B cell (primary cell): ENCODE results near the gene CFAP65. TPM values are rescaled to one million over a fixed set of nuclear protein-coding genes. Genes with fewer than 3 reads are reported as not detected.

Experiments
- ATAC-seq: fragments of 200-7000 bp; cut with Tn5 transposase; one replicate; pipeline ENCODE4 v1.10.0; 2021; ENCODE audit warnings: low read depth, mild to moderate bottlenecking, moderate number of reproducible peaks, moderate library complexity
- CTCF ChIA-PET: fragments of 350-600 bp; sonication (Branson Sonifier 250); formaldehyde crosslinking; loops from one replicate; lab custom pipeline; 2021; ENCODE audit warnings: antibody characterized with exemption, inconsistent platforms; lab: Charles Lee
- POLR2A ChIA-PET: fragments of 350-600 bp; sonication (Branson Sonifier 250); formaldehyde crosslinking; loops from one replicate; lab custom pipeline; 2021; ENCODE audit warnings: antibody characterized with exemption; lab: Charles Lee
- DNase-seq: peaks from one replicate; pipeline ENCODE4 v3.0.0; 2013
- H2AFZ ChIP-seq: 2 replicates; pipeline ENCODE4 v1.6.1; 2012; ENCODE audit warnings: mild to moderate bottlenecking, low read depth, low read length; ENCODE audit not compliant: insufficient read depth, poor library complexity, severe bottlenecking
- H3K27ac ChIP-seq, 2 donors: 1 replicate in 1 of 2; 2 replicates in 1 of 2; pipeline ENCODE4 v1.5.1; 2012 to 2013; ENCODE audit warnings: low read length in 2 of 2, mild to moderate bottlenecking in 2 of 2, moderate library complexity in 1 of 2
- H3K27me3 ChIP-seq, 4 experiments: fragments of 200-600 bp in 1 of 4; sonication (generic) in 1 of 4; replicated peaks in 1 of 4; 1 replicate in 2 of 4; 2 replicates in 2 of 4; pipeline versions ENCODE4 v1.6.1 to v1.7.0; 2013 to 2016; ENCODE audit warnings: low read length in 3 of 4, mild to moderate bottlenecking in 2 of 4, mixed read lengths in 1 of 4, moderate library complexity in 1 of 4; ENCODE audit not compliant: insufficient read depth in 4 of 4, control insufficient read depth in 3 of 4; ENCODE audit errors: control extremely low read depth in 1 of 4
- H3K36me3 ChIP-seq, 2 experiments: replicated peaks in 1 of 2; 1 replicate in 1 of 2; 2 replicates in 1 of 2; pipeline versions ENCODE4 v1.6.1 to v1.7.1; 2013; ENCODE audit warnings: low read length in 1 of 2; ENCODE audit not compliant: insufficient read depth in 2 of 2, control insufficient read depth in 1 of 2; ENCODE audit errors: control extremely low read depth in 1 of 2, extremely low read depth in 1 of 2
- H3K4me1 ChIP-seq, 2 donors: fragments of 200-600 bp in 1 of 2; sonication (generic) in 1 of 2; 1 replicate in 1 of 2; 2 replicates in 1 of 2; pipeline versions ENCODE4 v1.5.1 to v1.6.1; 2013 to 2017; ENCODE audit warnings: low read length in 2 of 2; ENCODE audit not compliant: control insufficient read depth in 2 of 2, insufficient read depth in 2 of 2
- H3K4me2 ChIP-seq: replicated peaks from 2 replicates; pipeline ENCODE3; 2012; ENCODE audit warnings: mild to moderate bottlenecking, low read depth, low read length; ENCODE audit not compliant: poor library complexity, severe bottlenecking
- H3K4me3 ChIP-seq, 5 experiments: fragments of 200-600 bp in 1 of 5; sonication (generic) in 1 of 5; 1 replicate in 3 of 5; 2 replicates in 2 of 5; pipeline versions ENCODE4 v1.5.1 to v1.7.0; 2011 to 2016; ENCODE audit warnings: low read length in 4 of 5, mild to moderate bottlenecking in 4 of 5, low read depth in 2 of 5, control low read depth in 1 of 5, moderate library complexity in 1 of 5; ENCODE audit not compliant: insufficient read depth in 1 of 5; ENCODE audit errors: control extremely low read depth in 1 of 5, extremely low read depth in 1 of 5
- H3K79me2 ChIP-seq: fragments of 200-600 bp; sonication (generic); one replicate; pipeline ENCODE4 v1.6.0; 2016; ENCODE audit warnings: low read length; ENCODE audit not compliant: control insufficient read depth, insufficient read depth
- H3K9ac ChIP-seq: fragments of 200-600 bp; sonication (generic); 2 replicates; pipeline ENCODE4 v1.6.1; 2017; ENCODE audit warnings: mild to moderate bottlenecking, low read length, moderate library complexity
- H3K9me3 ChIP-seq, 3 donors: one replicate each; pipeline versions ENCODE4 v1.6.1 to v1.7.1; 2013; ENCODE audit warnings: low read length in 2 of 3; ENCODE audit not compliant: control insufficient read depth in 2 of 3, insufficient read depth in 1 of 3; ENCODE audit errors: control extremely low read depth in 1 of 3
- H4K20me1 ChIP-seq: 2 replicates; pipeline ENCODE4 v1.6.0; 2012; ENCODE audit warnings: mild to moderate bottlenecking, low read length; ENCODE audit not compliant: insufficient read depth, control insufficient read depth, poor library complexity, severe bottlenecking
- H3K27ac Mint-ChIP-seq: one replicate; pipeline ENCODE4 v1.8.0; 2021; ENCODE audit warnings: mixed read lengths
- H3K27me3 Mint-ChIP-seq: one replicate; pipeline ENCODE4 v1.8.0; 2021; ENCODE audit warnings: mixed read lengths
- H3K4me1 Mint-ChIP-seq: one replicate; pipeline ENCODE4 v1.8.0; 2021; ENCODE audit warnings: mixed read lengths
- H3K4me3 Mint-ChIP-seq: one replicate; pipeline ENCODE4 v1.8.0; 2021; ENCODE audit warnings: mixed read lengths
- H3K9me3 Mint-ChIP-seq: one replicate; pipeline ENCODE4 v1.8.0; 2022; ENCODE audit warnings: mixed read lengths; ENCODE audit not compliant: insufficient read depth
- EZH2 ChIP-seq: IDR thresholded peaks from 2 replicates; pipeline ENCODE4 v1.6.1; 2012; ENCODE audit warnings: borderline replicate concordance, low read depth, mild to moderate bottlenecking, moderate library complexity, low read length; ENCODE audit not compliant: insufficient read depth, poor library complexity, severe bottlenecking
- WGBS: methylation state at CpG from one replicate; pipeline ENCODE4 v1.1.5; 2013; ENCODE audit warnings: missing lambda C conversion rate; ENCODE audit not compliant: insufficient coverage; 5-methylcytosine and 5-hydroxymethylcytosine counted together
- intact Hi-C: fragments of 100-400 bp; cut with micrococcal nuclease; formaldehyde crosslinking; loops from one replicate; pipeline ENCODE4 v1.10.0; 2022
- polyA plus RNA-seq: library from polyadenylated mRNA; depleted of rRNA; stranded (reverse); fragments of >200 nt; gene quantifications from 2 replicates; pipeline ENCODE4 v1.2.3, GENCODE V29; 2012
- small RNA-seq: library from RNA; depleted of rRNA; stranded (forward); fragments of <200 nt; gene quantifications from one replicate; pipeline ENCODE3, GENCODE V24; 2012; ENCODE audit warnings: low replicate concordance, low read depth; ENCODE audit not compliant: insufficient read length
- total RNA-seq, 2 donors: library from RNA; stranded (reverse); fragments of 120-200 nt in 1 of 2; gene quantifications; 1 replicate in 1 of 2; 2 replicates in 1 of 2; pipeline versions ENCODE4 v1.2.3 to v1.2.4, GENCODE V29; 2013 to 2022
- TF ChIP-seq, protein P1 (sequence below): fragments of 200-600 bp; IDR thresholded peaks from one replicate; pipeline ENCODE4 v1.8.0; 2022; ENCODE audit warnings: antibody characterized with exemption, mild to moderate bottlenecking

Gene CFAP65
- total and polyA plus RNA-seq, 2 donors (not counting 1 experiment from before 2014, with no cell fraction given): not detected

DNA sequence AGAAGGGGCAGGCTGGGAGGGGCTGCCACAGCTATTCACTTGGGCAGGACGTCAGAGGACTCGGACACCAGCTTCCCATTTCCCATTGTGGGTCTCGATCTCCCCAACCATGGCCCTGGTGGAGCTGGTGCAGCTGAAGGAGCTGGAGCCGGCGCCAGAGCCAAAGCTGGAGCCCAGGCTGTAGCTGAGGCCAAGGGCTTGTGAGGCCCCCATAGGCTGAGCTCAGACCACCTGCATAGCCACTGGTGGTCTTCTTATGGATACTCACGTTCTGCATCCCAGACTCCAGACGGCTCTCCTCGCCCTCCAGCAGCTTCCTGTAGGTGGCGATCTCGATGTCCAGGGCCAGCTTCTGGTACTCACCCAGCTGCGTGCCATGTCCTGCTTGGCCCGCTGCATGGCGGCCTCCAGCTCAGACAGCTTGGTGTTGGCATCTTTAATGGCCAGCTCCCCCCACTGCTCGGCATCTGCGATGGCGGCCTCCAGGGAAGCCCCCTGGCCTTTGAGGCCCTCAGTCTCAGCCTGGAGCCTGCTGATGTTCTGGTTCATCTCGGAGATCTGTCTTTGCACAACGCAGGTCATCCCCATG, 87.9 kb downstream of the CFAP65 start:
- H3K4me3 Mint-ChIP-seq: no peak overlapping the region
- no peak overlapping the region for H3K27ac Mint-ChIP-seq
- no peaks in the 10 kb centered on the region for H4K20me1 ChIP-seq
- H3K27ac ChIP-seq: no peak overlapping the region
- ChIA-PET CTCF (interaction anchor here (0.7 to 1.4 kb wide), 4 partner anchors 11 to 166 kb away, joined by 3 read pairs; no protein-coding TSS in a partner anchor), POLR2A (no interaction called here)
- H3K4me1 ChIP-seq: no peaks in the 10 kb centered on the region
- peaks cover 3% of the 10 kb centered on the region for H3K4me1 Mint-ChIP-seq
- DNase-seq: no peak
- peaks cover 61% of the 10 kb centered on the region for H3K27me3 Mint-ChIP-seq
- H2AFZ ChIP-seq: no peak overlapping the region
- H3K4me2 ChIP-seq: no peak overlapping the region
- peaks cover 0 to 3% (median 0%) of the 10 kb centered on the region in 3 donors for H3K9me3 ChIP-seq
- no peaks in the 10 kb centered on the region for H3K79me2 ChIP-seq
- H3K36me3 ChIP-seq: no peaks in the 10 kb centered on the region
- no peak for ATAC-seq
- H3K9ac ChIP-seq: no peak overlapping the region
- no peak overlapping the region for H3K4me3 ChIP-seq
- 74% methylated on average over 18 of the region's 18 CpGs for WGBS
- H3K9me3 Mint-ChIP-seq: no peaks in the 10 kb centered on the region
- TF ChIP-seq EZH2: no peak
- TF ChIP-seq, protein P1, sequence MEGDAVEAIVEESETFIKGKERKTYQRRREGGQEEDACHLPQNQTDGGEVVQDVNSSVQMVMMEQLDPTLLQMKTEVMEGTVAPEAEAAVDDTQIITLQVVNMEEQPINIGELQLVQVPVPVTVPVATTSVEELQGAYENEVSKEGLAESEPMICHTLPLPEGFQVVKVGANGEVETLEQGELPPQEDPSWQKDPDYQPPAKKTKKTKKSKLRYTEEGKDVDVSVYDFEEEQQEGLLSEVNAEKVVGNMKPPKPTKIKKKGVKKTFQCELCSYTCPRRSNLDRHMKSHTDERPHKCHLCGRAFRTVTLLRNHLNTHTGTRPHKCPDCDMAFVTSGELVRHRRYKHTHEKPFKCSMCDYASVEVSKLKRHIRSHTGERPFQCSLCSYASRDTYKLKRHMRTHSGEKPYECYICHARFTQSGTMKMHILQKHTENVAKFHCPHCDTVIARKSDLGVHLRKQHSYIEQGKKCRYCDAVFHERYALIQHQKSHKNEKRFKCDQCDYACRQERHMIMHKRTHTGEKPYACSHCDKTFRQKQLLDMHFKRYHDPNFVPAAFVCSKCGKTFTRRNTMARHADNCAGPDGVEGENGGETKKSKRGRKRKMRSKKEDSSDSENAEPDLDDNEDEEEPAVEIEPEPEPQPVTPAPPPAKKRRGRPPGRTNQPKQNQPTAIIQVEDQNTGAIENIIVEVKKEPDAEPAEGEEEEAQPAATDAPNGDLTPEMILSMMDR: no peak
- intact Hi-C loops: no loop called here
- peaks cover 0 to 25% (median 1%) of the 10 kb centered on the region in 4 experiments for H3K27me3 ChIP-seq

Small RNA genes within 50 kb of the gene (small RNA-seq; reads per million reads assigned to genes)
- gene MIR3131: not detected
- not detected for gene MIR375

Other genes with a start within 250 kb of the CFAP65 start
- gene PRKAG3, start 209.7 kb downstream of the CFAP65 start, total RNA-seq: not detected in 2 replicates
- gene PRKAG3, start 209.7 kb downstream of the CFAP65 start, polyA plus RNA-seq: not detected in 2 replicates
- 0.84 and 1.2 TPM in 2 replicates for gene WNT6, start 181.7 kb downstream of the CFAP65 start, total RNA-seq
- gene WNT6, start 181.7 kb downstream of the CFAP65 start, polyA plus RNA-seq: 0.75 and 2.0 TPM in 2 replicates
- gene WNT10A, start 160.7 kb downstream of the CFAP65 start, total RNA-seq: 36.6 and 44.9 TPM in 2 replicates
- 15.2 and 24.5 TPM in 2 replicates for gene WNT10A, start 160.7 kb downstream of the CFAP65 start, polyA plus RNA-seq
- 0.12 TPM in 1 of 2 replicates, not detected in the other for gene CDK5R2, start 81.8 kb downstream of the CFAP65 start, total RNA-seq
- gene CDK5R2, start 81.8 kb downstream of the CFAP65 start, polyA plus RNA-seq: not detected in 2 replicates
- not detected in 2 replicates for gene FEV, start 56.3 kb downstream of the CFAP65 start, total RNA-seq
- gene FEV, start 56.3 kb downstream of the CFAP65 start, polyA plus RNA-seq: not detected in 2 replicates
- not detected in 2 replicates for gene CRYBA2, start 48.1 kb downstream of the CFAP65 start, total RNA-seq
- not detected in 2 replicates for gene CRYBA2, start 48.1 kb downstream of the CFAP65 start, polyA plus RNA-seq
- gene IHH, start 19.4 kb upstream of the CFAP65 start, total RNA-seq: 0.22 TPM in 1 of 2 replicates, not detected in the other
- gene IHH, start 19.4 kb upstream of the CFAP65 start, polyA plus RNA-seq: 0.15 TPM in 1 of 2 replicates, not detected in the other
- 20.3 and 25.0 TPM in 2 replicates for gene NHEJ1, start 119.3 kb upstream of the CFAP65 start, total RNA-seq
- gene NHEJ1, start 119.3 kb upstream of the CFAP65 start, polyA plus RNA-seq: 13.0 and 14.9 TPM in 2 replicates
- 15.2 and 16.6 TPM in 2 replicates for gene SLC23A3, start 128.5 kb upstream of the CFAP65 start, total RNA-seq
- 2.2 and 2.4 TPM in 2 replicates for gene SLC23A3, start 128.5 kb upstream of the CFAP65 start, polyA plus RNA-seq
- 146 and 150 TPM in 2 replicates for gene CNPPD1, start 135.4 kb upstream of the CFAP65 start, total RNA-seq
- gene CNPPD1, start 135.4 kb upstream of the CFAP65 start, polyA plus RNA-seq: 159 and 204 TPM in 2 replicates
- gene RETREG2, start 136.8 kb upstream of the CFAP65 start, total RNA-seq: 86.3 and 102 TPM in 2 replicates
- 45.4 and 46.7 TPM in 2 replicates for gene RETREG2, start 136.8 kb upstream of the CFAP65 start, polyA plus RNA-seq
- gene ZFAND2B, start 165.3 kb upstream of the CFAP65 start, total RNA-seq: 55.2 and 58.7 TPM in 2 replicates
- 115 and 116 TPM in 2 replicates for gene ZFAND2B, start 165.3 kb upstream of the CFAP65 start, polyA plus RNA-seq
- 10.5 and 12.3 TPM in 2 replicates for gene ABCB6, start 177.4 kb upstream of the CFAP65 start, total RNA-seq
- 11.6 and 15.3 TPM in 2 replicates for gene ABCB6, start 177.4 kb upstream of the CFAP65 start, polyA plus RNA-seq
- 59.4 and 65.5 TPM in 2 replicates for gene ATG9A, start 188.1 kb upstream of the CFAP65 start, total RNA-seq
- 41.8 and 42.7 TPM in 2 replicates for gene ATG9A, start 188.1 kb upstream of the CFAP65 start, polyA plus RNA-seq
- 181 and 199 TPM in 2 replicates for gene ANKZF1, start 188.3 kb upstream of the CFAP65 start, total RNA-seq
- 152 and 180 TPM in 2 replicates for gene ANKZF1, start 188.3 kb upstream of the CFAP65 start, polyA plus RNA-seq
- 3.9 and 4.1 TPM in 2 replicates for gene GLB1L, start 203.9 kb upstream of the CFAP65 start, total RNA-seq
- 2.4 and 2.9 TPM in 2 replicates for gene GLB1L, start 203.9 kb upstream of the CFAP65 start, polyA plus RNA-seq
- gene STK16, start 204.0 kb upstream of the CFAP65 start, total RNA-seq: 29.0 and 29.3 TPM in 2 replicates
- 46.9 and 60.1 TPM in 2 replicates for gene STK16, start 204.0 kb upstream of the CFAP65 start, polyA plus RNA-seq
- gene TUBA4B, start 211.7 kb upstream of the CFAP65 start, total RNA-seq: not detected in 2 replicates
- gene TUBA4B, start 211.7 kb upstream of the CFAP65 start, polyA plus RNA-seq: 0.12 TPM in 1 of 2 replicates, not detected in the other
- 196 and 213 TPM in 2 replicates for gene TUBA4A, start 212.4 kb upstream of the CFAP65 start, total RNA-seq
- 155 and 338 TPM in 2 replicates for gene TUBA4A, start 212.4 kb upstream of the CFAP65 start, polyA plus RNA-seq
- gene DNAJB2, start 237.8 kb upstream of the CFAP65 start, total RNA-seq: 169 and 184 TPM in 2 replicates
- 127 and 222 TPM in 2 replicates for gene DNAJB2, start 237.8 kb upstream of the CFAP65 start, polyA plus RNA-seq